DMS 273 (cell line): ENCODE data around the gene CEP128.
"Not testable (repeated sequence)": the region's sequence is repeated elsewhere in the genome, so short reads cannot be mapped to it uniquely, and the experiment has no call there.

Experiments
- DNase-seq: peaks from one replicate; lab custom pipeline; 2025; ENCODE audit not compliant: unreplicated experiment; lab: John Stamatoyannopoulos, UW

Gene CEP128

GRCh38 chr14:80954687-80955299 is 13.3 kb upstream of the CEP128 start:
- DNase-seq, result peak; percentile 94

GRCh38 chr14:80953211-80953610 is 11.7 kb upstream of the CEP128 start:
- not testable (repeated sequence) for DNase-seq

- DNase-seq, result no peak
Measured at GRCh38 chr14:80951491-80951890, 10.0 kb upstream of the CEP128 start.

- no peak for DNase-seq
Measured at GRCh38 chr14:80948291-80948690, 6.8 kb upstream of the CEP128 start.

- no peak for DNase-seq
Measured at GRCh38 chr14:80946797-80947196, 5.3 kb upstream of the CEP128 start.

- no peak for DNase-seq
Measured at GRCh38 chr14:80946187-80946586, 4.6 kb upstream of the CEP128 start.

GRCh38 chr14:80944861-80945617 is 3.5 kb upstream of the CEP128 start:
- no peak for DNase-seq

GRCh38 chr14:80942191-80942600 is 658 bp upstream of the CEP128 start:
- peak; percentile 41 for DNase-seq

- no peak for DNase-seq
Measured at GRCh38 chr14:80940146-80940545, 1.4 kb downstream of the CEP128 start.

- DNase-seq, result no peak
Measured at GRCh38 chr14:80933686-80934085, 7.9 kb downstream of the CEP128 start.

GRCh38 chr14:80933282-80933681 is 8.3 kb downstream of the CEP128 start:
- no peak for DNase-seq

GRCh38 chr14:80930836-80931389 is 10.6 kb downstream of the CEP128 start:
- no peak for DNase-seq

GRCh38 chr14:80930095-80930494 is 11.4 kb downstream of the CEP128 start:
- DNase-seq, result no peak

GRCh38 chr14:80927083-80927989 is 14.2 kb downstream of the CEP128 start:
- DNase-seq, result no peak

GRCh38 chr14:80926397-80927082 is 15.0 kb downstream of the CEP128 start:
- DNase-seq, result no peak

GRCh38 chr14:80924365-80925103 is 17.0 kb downstream of the CEP128 start:
- no peak for DNase-seq

GRCh38 chr14:80923368-80923767 is 18.2 kb downstream of the CEP128 start:
- no peak for DNase-seq

- DNase-seq, result no peak
Measured at GRCh38 chr14:80919622-80920021, 21.9 kb downstream of the CEP128 start.

- DNase-seq, result not testable (repeated sequence)
Measured at GRCh38 chr14:80912013-80912412, 29.5 kb downstream of the CEP128 start.

GRCh38 chr14:80906946-80907345 is 34.6 kb downstream of the CEP128 start:
- no peak for DNase-seq
